Upper lobe of left lung (tissue), 4 donors: ENCODE results near the gene ZNF853.
"Not testable (repeated sequence)": the region's sequence is repeated elsewhere in the genome, so short reads cannot be mapped to it uniquely, and the experiment has no call there.

Source experiments
- CTCF ChIP-seq, 6 experiments: fragments of 450-650 bp in 4 of 6; fragments of 200-600 bp in 2 of 6; sonication (generic) in 2 of 6; IDR thresholded peaks; one replicate each; pipeline ENCODE4 v1.5.1; 2016 to 2019; ENCODE audit warnings: antibody characterized with exemption in 6 of 6
- POLR2A ChIP-seq, 4 donors: fragments of 450-650 bp; IDR thresholded peaks; one replicate each; pipeline ENCODE4 v1.5.1; 2016 to 2017; ENCODE audit warnings: antibody characterized with exemption in 4 of 4, mild to moderate bottlenecking in 2 of 4
- POLR2AphosphoS5 ChIP-seq, 2 donors: sonication (generic); formaldehyde crosslinking; IDR thresholded peaks; one replicate each; pipeline ENCODE4 v1.5.1; 2017; ENCODE audit warnings: antibody characterized with exemption in 2 of 2

DNA sequence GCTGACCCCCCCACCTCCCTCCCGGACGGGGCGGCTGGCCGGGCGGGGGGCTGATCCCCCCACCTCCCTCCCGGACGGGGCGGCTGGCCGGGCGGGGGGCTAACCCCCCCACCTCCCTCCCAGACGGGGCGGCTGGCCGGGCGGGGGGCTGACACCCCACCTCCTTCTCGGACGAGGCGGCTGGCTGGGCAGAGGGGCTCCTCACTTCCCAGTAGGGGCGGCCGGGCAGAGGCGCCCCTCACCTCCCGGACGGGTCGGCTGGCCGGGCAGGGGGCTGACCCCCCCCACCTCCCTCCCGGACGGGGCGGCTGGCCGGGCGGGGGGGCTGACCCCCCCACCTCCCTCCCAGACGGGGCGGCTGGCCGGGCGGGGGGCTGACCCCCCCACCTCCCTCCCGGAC lies 55.4 kb downstream of the ZNF853 start:
- TF ChIP-seq CTCF, POLR2AphosphoS5, POLR2A (IDR thresholded peaks at IDR 0.05): not testable (repeated sequence)
